OCI-LY1 (cell line): Measurements from ENCODE around the gene CARD16.

Experiments
- EZH2 ChIP-seq: fragments of 200-600 bp; sonication (generic), shearing (Covaris generic); IDR thresholded peaks from 2 replicates; pipeline ENCODE4 v1.8.0; 2017; ENCODE audit warnings: borderline replicate concordance, mixed run types, mild to moderate bottlenecking, antibody characterized with exemption, low read length, moderate library complexity, mixed read lengths
- TF ChIP-seq, protein P1 (sequence below): fragments of 200-600 bp; sonication (generic), shearing (Covaris generic); IDR thresholded peaks from 2 replicates; pipeline ENCODE4 v1.5.1; 2017; ENCODE audit warnings: mild to moderate bottlenecking, antibody characterized with exemption, low read length, moderate library complexity, mixed read lengths

DNA sequence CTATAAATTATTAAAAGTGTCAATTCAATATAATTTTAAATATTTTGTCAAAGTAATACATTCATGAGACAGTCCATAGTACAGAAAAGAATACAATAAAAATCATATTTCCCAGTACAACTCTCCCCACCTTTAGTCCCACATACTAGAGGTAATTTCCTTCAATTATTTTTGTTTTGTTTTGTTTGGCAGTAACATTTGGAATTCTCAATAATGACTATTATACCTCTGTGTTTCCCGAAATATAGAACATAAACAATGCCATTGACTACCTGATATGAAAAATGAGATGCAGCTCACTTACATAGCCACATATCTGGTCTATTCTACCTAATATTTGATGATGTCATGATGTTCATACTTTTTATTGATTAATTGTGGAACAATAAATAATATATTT is 52.4 kb downstream of the CARD16 start:
- TF ChIP-seq, protein P1, sequence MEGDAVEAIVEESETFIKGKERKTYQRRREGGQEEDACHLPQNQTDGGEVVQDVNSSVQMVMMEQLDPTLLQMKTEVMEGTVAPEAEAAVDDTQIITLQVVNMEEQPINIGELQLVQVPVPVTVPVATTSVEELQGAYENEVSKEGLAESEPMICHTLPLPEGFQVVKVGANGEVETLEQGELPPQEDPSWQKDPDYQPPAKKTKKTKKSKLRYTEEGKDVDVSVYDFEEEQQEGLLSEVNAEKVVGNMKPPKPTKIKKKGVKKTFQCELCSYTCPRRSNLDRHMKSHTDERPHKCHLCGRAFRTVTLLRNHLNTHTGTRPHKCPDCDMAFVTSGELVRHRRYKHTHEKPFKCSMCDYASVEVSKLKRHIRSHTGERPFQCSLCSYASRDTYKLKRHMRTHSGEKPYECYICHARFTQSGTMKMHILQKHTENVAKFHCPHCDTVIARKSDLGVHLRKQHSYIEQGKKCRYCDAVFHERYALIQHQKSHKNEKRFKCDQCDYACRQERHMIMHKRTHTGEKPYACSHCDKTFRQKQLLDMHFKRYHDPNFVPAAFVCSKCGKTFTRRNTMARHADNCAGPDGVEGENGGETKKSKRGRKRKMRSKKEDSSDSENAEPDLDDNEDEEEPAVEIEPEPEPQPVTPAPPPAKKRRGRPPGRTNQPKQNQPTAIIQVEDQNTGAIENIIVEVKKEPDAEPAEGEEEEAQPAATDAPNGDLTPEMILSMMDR, result no peak
- no peak for TF ChIP-seq EZH2
